Measurements from ENCODE around the gene NPY4R. TPM values are rescaled to one million over a fixed set of nuclear protein-coding genes. Genes with fewer than 3 reads are reported as not detected.
"Not testable (repeated sequence)": the region's sequence is repeated elsewhere in the genome, so short reads cannot be mapped to it uniquely, and the experiment has no call there.

NPY4R gene
- total RNA-seq, 2 experiments from 2014 or later: not detected

- CTCF ChIA-PET (ENCODE audit: unreplicated experiment); DNase-seq (ENCODE audit: low spot score); H3K9me3 ChIP-seq (ENCODE audit: low read length); H3K27ac ChIP-seq (ENCODE audit: low read depth, low read length, poor library complexity, severe bottlenecking); H3K4me3 ChIP-seq (ENCODE audit: low read depth, low read length, poor library complexity, severe bottlenecking); BruUV-seq (replicated peaks); H3K9me2 ChIP-seq (ENCODE audit: insufficient read depth, low read length); H3K4me2 ChIP-seq (ENCODE audit: low read length); H4K20me1 ChIP-seq (ENCODE audit: insufficient read depth, low read length); H3K36me3 ChIP-seq (ENCODE audit: insufficient read depth, low read length); intact Hi-C loops (cut with micrococcal nuclease; ENCODE audit: unreplicated experiment); H2AFZ ChIP-seq (ENCODE audit: low read length); H3K4me1 ChIP-seq (ENCODE audit: insufficient read depth, low read length, poor library complexity, severe bottlenecking); POLR2A ChIA-PET; H3K79me2 ChIP-seq (ENCODE audit: insufficient read depth, low read depth, low read length): not testable (repeated sequence)
Observed at GRCh38 chr10:46442706-46443275, 23.0 kb downstream of the NPY4R start.

- H3K27ac ChIP-seq (ENCODE audit: low read depth, low read length, poor library complexity, severe bottlenecking); H3K36me3 ChIP-seq (ENCODE audit: insufficient read depth, low read length); H3K79me2 ChIP-seq (ENCODE audit: insufficient read depth, low read depth, low read length); H3K9me3 ChIP-seq (ENCODE audit: low read length); H3K9me2 ChIP-seq (ENCODE audit: insufficient read depth, low read length); H3K4me3 ChIP-seq (ENCODE audit: low read depth, low read length, poor library complexity, severe bottlenecking); DNase-seq (ENCODE audit: low spot score); BruUV-seq (replicated peaks); H3K4me1 ChIP-seq (ENCODE audit: insufficient read depth, low read length, poor library complexity, severe bottlenecking); H3K4me2 ChIP-seq (ENCODE audit: low read length); H4K20me1 ChIP-seq (ENCODE audit: insufficient read depth, low read length); intact Hi-C loops (cut with micrococcal nuclease; ENCODE audit: unreplicated experiment); H2AFZ ChIP-seq (ENCODE audit: low read length); POLR2A ChIA-PET; CTCF ChIA-PET (ENCODE audit: unreplicated experiment): not testable (repeated sequence)
Observed at GRCh38 chr10:46441837-46442278, 23.9 kb downstream of the NPY4R start.

- DNase-seq (ENCODE audit: low spot score); H3K9me3 ChIP-seq (ENCODE audit: low read length); H2AFZ ChIP-seq (ENCODE audit: low read length); H3K36me3 ChIP-seq (ENCODE audit: insufficient read depth, low read length); H3K9me2 ChIP-seq (ENCODE audit: insufficient read depth, low read length); H3K4me3 ChIP-seq (ENCODE audit: low read depth, low read length, poor library complexity, severe bottlenecking); H3K27ac ChIP-seq (ENCODE audit: low read depth, low read length, poor library complexity, severe bottlenecking); H3K79me2 ChIP-seq (ENCODE audit: insufficient read depth, low read depth, low read length); CTCF ChIA-PET (ENCODE audit: unreplicated experiment); H3K4me2 ChIP-seq (ENCODE audit: low read length); H4K20me1 ChIP-seq (ENCODE audit: insufficient read depth, low read length); intact Hi-C loops (cut with micrococcal nuclease; ENCODE audit: unreplicated experiment); BruUV-seq (replicated peaks); H3K4me1 ChIP-seq (ENCODE audit: insufficient read depth, low read length, poor library complexity, severe bottlenecking); POLR2A ChIA-PET: not testable (repeated sequence)
Observed at GRCh38 chr10:46440942-46441341, 24.8 kb downstream of the NPY4R start.

GRCh38 chr10:46423550-46423949 is 42.2 kb downstream of the NPY4R start:
- H3K9me2 ChIP-seq (ENCODE audit: insufficient read depth, low read length); H3K27ac ChIP-seq (ENCODE audit: low read depth, low read length, poor library complexity, severe bottlenecking); H3K79me2 ChIP-seq (ENCODE audit: insufficient read depth, low read depth, low read length); H2AFZ ChIP-seq (ENCODE audit: low read length); H4K20me1 ChIP-seq (ENCODE audit: insufficient read depth, low read length); H3K9me3 ChIP-seq (ENCODE audit: low read length); H3K4me3 ChIP-seq (ENCODE audit: low read depth, low read length, poor library complexity, severe bottlenecking); POLR2A ChIA-PET; intact Hi-C loops (cut with micrococcal nuclease; ENCODE audit: unreplicated experiment); H3K36me3 ChIP-seq (ENCODE audit: insufficient read depth, low read length); H3K4me1 ChIP-seq (ENCODE audit: insufficient read depth, low read length, poor library complexity, severe bottlenecking); CTCF ChIA-PET (ENCODE audit: unreplicated experiment); H3K4me2 ChIP-seq (ENCODE audit: low read length); BruUV-seq (replicated peaks); DNase-seq (ENCODE audit: low spot score): not testable (repeated sequence)

GRCh38 chr10:46419570-46420379 is 46.0 kb downstream of the NPY4R start:
- intact Hi-C loops (cut with micrococcal nuclease; ENCODE audit: unreplicated experiment); H3K27ac ChIP-seq (ENCODE audit: low read depth, low read length, poor library complexity, severe bottlenecking); DNase-seq (ENCODE audit: low spot score); H3K9me2 ChIP-seq (ENCODE audit: insufficient read depth, low read length); H3K4me3 ChIP-seq (ENCODE audit: low read depth, low read length, poor library complexity, severe bottlenecking); H3K36me3 ChIP-seq (ENCODE audit: insufficient read depth, low read length); BruUV-seq (replicated peaks); POLR2A ChIA-PET; CTCF ChIA-PET (ENCODE audit: unreplicated experiment); H3K4me1 ChIP-seq (ENCODE audit: insufficient read depth, low read length, poor library complexity, severe bottlenecking); H2AFZ ChIP-seq (ENCODE audit: low read length); H3K79me2 ChIP-seq (ENCODE audit: insufficient read depth, low read depth, low read length); H4K20me1 ChIP-seq (ENCODE audit: insufficient read depth, low read length); H3K9me3 ChIP-seq (ENCODE audit: low read length); H3K4me2 ChIP-seq (ENCODE audit: low read length): not testable (repeated sequence)

GRCh38 chr10:46418283-46418682 is 47.5 kb downstream of the NPY4R start:
- H3K79me2 ChIP-seq (ENCODE audit: insufficient read depth, low read depth, low read length); H3K36me3 ChIP-seq (ENCODE audit: insufficient read depth, low read length); CTCF ChIA-PET (ENCODE audit: unreplicated experiment); H3K9me3 ChIP-seq (ENCODE audit: low read length); DNase-seq (ENCODE audit: low spot score); H4K20me1 ChIP-seq (ENCODE audit: insufficient read depth, low read length); intact Hi-C loops (cut with micrococcal nuclease; ENCODE audit: unreplicated experiment); H2AFZ ChIP-seq (ENCODE audit: low read length); BruUV-seq (replicated peaks); H3K27ac ChIP-seq (ENCODE audit: low read depth, low read length, poor library complexity, severe bottlenecking); H3K4me1 ChIP-seq (ENCODE audit: insufficient read depth, low read length, poor library complexity, severe bottlenecking); H3K4me2 ChIP-seq (ENCODE audit: low read length); H3K4me3 ChIP-seq (ENCODE audit: low read depth, low read length, poor library complexity, severe bottlenecking); POLR2A ChIA-PET; H3K9me2 ChIP-seq (ENCODE audit: insufficient read depth, low read length): not testable (repeated sequence)

All from OCI-LY7 (cell line).